Measurements from ENCODE around the gene FAM135A. TPM values are rescaled to one million over a fixed set of nuclear protein-coding genes. Genes with fewer than 3 reads are reported as not detected.
"Not testable (repeated sequence)": the region's sequence is repeated elsewhere in the genome, so short reads cannot be mapped to it uniquely, and the experiment has no call there.

The FAM135A gene
- total RNA-seq, 3 donors from 2014 or later: 42.1 to 63.3 (median 56.3) TPM

DNA sequence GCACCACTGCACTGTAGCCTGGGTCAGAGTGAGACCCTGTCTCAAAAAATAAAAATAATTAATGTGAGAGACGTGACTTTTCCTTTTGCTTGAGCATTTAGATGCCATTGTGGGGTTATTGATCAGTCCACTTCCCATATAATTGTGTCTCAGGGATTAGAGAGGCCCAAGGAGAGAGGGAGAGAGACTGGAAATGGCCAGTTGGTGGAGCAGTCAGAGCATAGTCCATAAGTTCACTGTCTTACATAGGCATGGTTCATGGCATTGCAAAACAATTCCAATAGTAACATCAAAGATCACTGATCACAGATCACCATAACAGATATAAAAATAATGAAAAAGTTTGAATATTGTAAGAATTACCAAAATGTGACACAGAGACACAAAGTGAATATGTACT lies 138.3 kb downstream of the FAM135A start:
- ATAC-seq: peak; percentile 53
- no peak overlapping the region for H3K4me3 ChIP-seq
- H3K9me3 ChIP-seq: no peaks in the 10 kb centered on the region
- H3K4me1 ChIP-seq (ENCODE audit: low read depth): no peaks in the 10 kb centered on the region
- intact Hi-C loops (cut with DNase I, micrococcal nuclease): loop anchor here in 1 of 2 donors (10.0 kb wide), 1 partner anchor 133 kb away; no protein-coding TSS in a partner anchor
- no peak for TF ChIP-seq CTCF (IDR thresholded peaks at IDR 0.05)
- H3K36me3 ChIP-seq (ENCODE audit: low read depth): no peaks in the 10 kb centered on the region
- DNase-seq: peak in 1 of 3 donors; percentile 16

DNA sequence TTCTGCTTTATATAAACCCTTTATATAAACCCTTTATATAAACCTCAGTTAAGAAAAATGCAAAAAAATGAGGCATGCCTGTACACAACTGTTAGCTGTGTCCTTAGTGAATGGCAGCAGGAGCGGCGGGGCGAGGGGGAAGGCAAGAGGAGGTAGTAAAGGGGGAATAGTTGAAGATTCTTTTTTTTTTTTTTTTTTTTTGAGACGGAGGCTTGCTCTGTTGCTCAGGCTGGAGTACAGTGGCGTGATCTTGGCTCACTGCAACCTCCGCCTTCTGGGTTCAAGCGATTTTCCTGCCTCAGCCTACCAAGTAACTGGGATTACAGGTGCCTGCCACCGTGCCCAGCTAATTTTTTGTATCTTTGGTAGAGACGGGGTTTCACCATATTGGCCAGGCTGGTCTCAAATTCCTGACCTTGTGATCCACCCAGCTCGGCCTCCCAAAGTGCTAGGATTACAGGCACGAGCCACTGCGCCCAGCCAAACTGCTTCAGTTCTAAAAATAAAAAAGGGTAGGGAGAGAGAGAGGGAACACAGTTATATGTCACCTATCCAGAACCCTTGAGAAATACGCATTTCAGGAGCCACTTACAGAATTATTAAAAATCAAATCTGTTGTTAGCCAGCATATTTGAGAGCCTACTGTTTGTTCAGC lies 139.1 kb downstream of the FAM135A start:
- DNase-seq; H3K4me1 ChIP-seq (ENCODE audit: low read depth); H3K36me3 ChIP-seq (ENCODE audit: low read depth); ATAC-seq; H3K4me3 ChIP-seq; H3K9me3 ChIP-seq: not testable (repeated sequence)
- intact Hi-C loops (cut with DNase I, micrococcal nuclease): loop anchor here in 1 of 2 donors (10.0 kb wide), 1 partner anchor 132 kb away; no protein-coding TSS in a partner anchor

DNA sequence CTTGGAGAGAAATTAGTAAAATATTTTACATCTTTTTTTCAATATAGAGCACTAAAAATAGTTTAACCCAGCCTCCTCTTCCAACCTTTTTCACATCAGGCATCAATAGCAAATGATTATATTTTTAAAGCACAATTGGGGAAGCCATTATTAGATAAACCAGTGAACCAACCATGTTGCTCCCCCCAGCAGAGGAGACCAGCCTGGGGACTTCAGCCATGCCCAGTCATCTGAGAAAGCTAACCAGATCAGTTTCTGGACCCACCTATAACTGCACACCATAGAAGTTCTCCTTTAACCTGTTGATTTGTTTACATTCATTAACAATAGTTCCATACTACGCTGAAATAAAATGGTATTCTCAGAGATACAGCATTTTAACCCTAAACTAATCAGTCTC lies 139.7 kb downstream of the FAM135A start:
- no peak for TF ChIP-seq CTCF (IDR thresholded peaks at IDR 0.05)
- Histone ChIP-seq H3K36me3 (ENCODE audit: low read depth) (no peaks in the 10 kb centered on the region), H3K4me1 (ENCODE audit: low read depth) (no peaks in the 10 kb centered on the region), H3K4me3 (no peak overlapping the region), H3K9me3 (no peaks in the 10 kb centered on the region)
- no peak for DNase-seq
- intact Hi-C loops (cut with DNase I, micrococcal nuclease): loop anchor here in 1 of 2 donors (10.0 kb wide), 1 partner anchor 132 kb away; no protein-coding TSS in a partner anchor
- ATAC-seq: no peak

DNA sequence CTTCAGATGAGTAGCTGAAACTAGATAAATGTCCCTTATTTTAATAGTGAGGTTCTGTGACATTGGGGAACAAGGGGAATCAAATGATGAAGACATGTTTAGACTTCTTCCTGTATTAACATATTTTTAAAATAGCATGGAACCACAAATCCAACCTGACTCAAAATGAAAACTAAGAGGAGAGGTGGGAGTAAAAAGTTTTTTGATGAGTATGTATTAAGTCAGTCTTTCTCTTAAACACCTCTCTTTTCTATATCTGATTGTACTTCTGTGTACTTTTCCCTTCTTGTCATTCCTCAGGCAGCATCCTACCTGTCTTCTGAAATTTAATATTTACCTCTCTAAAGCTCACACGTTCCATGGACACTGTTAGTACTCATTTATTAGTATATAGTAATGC lies 144.7 kb downstream of the FAM135A start:
- TF ChIP-seq CTCF (IDR thresholded peaks at IDR 0.05): no peak
- H3K9me3 ChIP-seq: no peaks in the 10 kb centered on the region
- H3K4me3 ChIP-seq: no peak overlapping the region
- H3K36me3 ChIP-seq (ENCODE audit: low read depth): no peaks in the 10 kb centered on the region
- no peaks in the 10 kb centered on the region for H3K4me1 ChIP-seq (ENCODE audit: low read depth)
- intact Hi-C loops (cut with DNase I, micrococcal nuclease): loop anchor here in 1 of 2 donors (10.0 kb wide), 1 partner anchor 127 kb away; no protein-coding TSS in a partner anchor
- ATAC-seq: no peak
- no peak for DNase-seq

- H3K4me1 ChIP-seq (ENCODE audit: low read depth); intact Hi-C loops (cut with DNase I, micrococcal nuclease): not testable (repeated sequence)
Observed at GRCh38 chr6:70562401-70562800, 149.1 kb downstream of the FAM135A start.

DNA sequence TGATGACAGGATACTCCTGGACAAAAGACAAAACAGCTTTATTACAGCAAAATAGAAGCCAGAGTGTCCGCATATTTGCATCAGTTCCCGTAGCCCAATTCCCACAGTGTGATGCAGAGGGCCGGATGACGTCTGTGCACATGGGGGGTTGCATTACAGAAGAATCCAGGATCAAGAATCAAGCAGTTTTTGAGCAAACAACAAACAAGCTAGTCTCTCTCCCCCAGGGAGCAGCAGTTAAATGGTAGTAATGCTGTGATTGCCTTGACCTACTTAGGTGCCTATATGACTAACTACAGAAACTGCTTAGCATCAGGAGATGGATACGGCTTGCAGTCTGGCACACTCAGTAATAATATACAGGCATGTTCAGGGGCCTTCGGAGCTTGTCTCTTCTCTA lies 150.2 kb downstream of the FAM135A start:
- DNase-seq: no peak
- TF ChIP-seq CTCF (IDR thresholded peaks at IDR 0.05): no peak
- no peak for ATAC-seq
- no peaks in the 10 kb centered on the region for H3K4me1 ChIP-seq (ENCODE audit: low read depth)
- no peaks in the 10 kb centered on the region for H3K9me3 ChIP-seq
- no peaks in the 10 kb centered on the region for H3K36me3 ChIP-seq (ENCODE audit: low read depth)
- H3K4me3 ChIP-seq: no peak overlapping the region
- intact Hi-C loops (cut with DNase I, micrococcal nuclease): no loop called here

More at GRCh38 chr6:70562401-70562800, 149.1 kb downstream of the FAM135A start:
- H3K9me3 ChIP-seq; DNase-seq; H3K36me3 ChIP-seq (ENCODE audit: low read depth); ATAC-seq; H3K4me3 ChIP-seq: not testable (repeated sequence)
